Measurements from ENCODE around the gene HNRNPUL2. TPM values are rescaled to one million over a fixed set of nuclear protein-coding genes. Genes with fewer than 3 reads are reported as not detected.
"Not testable (repeated sequence)": the region's sequence is repeated elsewhere in the genome, so short reads cannot be mapped to it uniquely, and the experiment has no call there.

The HNRNPUL2 gene
- total RNA-seq, 4 donors from 2014 or later = 24.2 to 43.7 (median 31.0) TPM

DNA sequence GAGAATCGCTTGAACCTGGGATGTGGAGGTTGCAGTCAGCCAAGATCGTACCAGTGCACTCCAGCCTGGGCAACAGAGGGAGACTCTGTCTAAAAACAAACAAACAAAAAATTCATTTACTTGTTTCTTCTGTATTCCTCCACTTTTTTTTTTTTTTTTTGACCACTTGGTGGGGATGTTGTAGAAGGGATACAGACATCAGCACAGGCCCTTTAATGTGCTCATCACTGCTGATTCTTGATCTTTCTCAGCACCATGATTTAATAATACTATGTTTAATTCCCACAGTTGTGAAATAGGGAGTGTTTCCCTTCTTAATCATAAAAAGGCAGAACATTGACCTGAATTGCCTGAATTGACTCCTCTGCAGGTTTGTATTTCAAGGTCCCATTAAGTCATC lies 5.6 kb upstream of the HNRNPUL2 start:
- TF ChIP-seq POLR2A (IDR thresholded peaks at IDR 0.05) = no peak
- TF ChIP-seq, protein P1, sequence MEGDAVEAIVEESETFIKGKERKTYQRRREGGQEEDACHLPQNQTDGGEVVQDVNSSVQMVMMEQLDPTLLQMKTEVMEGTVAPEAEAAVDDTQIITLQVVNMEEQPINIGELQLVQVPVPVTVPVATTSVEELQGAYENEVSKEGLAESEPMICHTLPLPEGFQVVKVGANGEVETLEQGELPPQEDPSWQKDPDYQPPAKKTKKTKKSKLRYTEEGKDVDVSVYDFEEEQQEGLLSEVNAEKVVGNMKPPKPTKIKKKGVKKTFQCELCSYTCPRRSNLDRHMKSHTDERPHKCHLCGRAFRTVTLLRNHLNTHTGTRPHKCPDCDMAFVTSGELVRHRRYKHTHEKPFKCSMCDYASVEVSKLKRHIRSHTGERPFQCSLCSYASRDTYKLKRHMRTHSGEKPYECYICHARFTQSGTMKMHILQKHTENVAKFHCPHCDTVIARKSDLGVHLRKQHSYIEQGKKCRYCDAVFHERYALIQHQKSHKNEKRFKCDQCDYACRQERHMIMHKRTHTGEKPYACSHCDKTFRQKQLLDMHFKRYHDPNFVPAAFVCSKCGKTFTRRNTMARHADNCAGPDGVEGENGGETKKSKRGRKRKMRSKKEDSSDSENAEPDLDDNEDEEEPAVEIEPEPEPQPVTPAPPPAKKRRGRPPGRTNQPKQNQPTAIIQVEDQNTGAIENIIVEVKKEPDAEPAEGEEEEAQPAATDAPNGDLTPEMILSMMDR (IDR thresholded peaks at IDR 0.05) = no peak
- no peak for TF ChIP-seq POLR2AphosphoS5 (IDR thresholded peaks at IDR 0.05)
- no peak for TF ChIP-seq EP300 (IDR thresholded peaks at IDR 0.05)
- Histone ChIP-seq H3K9me3 (no peaks in the 10 kb centered on the region), H3K27me3 (no peaks in the 10 kb centered on the region), H3K4me3 (no peak overlapping the region), H3K36me3 (peaks cover 0 to 68% of the 10 kb centered on the region in 2 donors), H3K27ac (no peak overlapping the region), H3K4me1 (peaks cover 0 to 43% (median 7%) of the 10 kb centered on the region in 3 donors)
- ATAC-seq = no peak
- WGBS, 2 donors (ENCODE audit: low coverage in 1 of 2) = 76% methylated on average over 2 of the region's 2 CpGs; no CpG with 5 or more reads in 1 of the 2 donors

DNA sequence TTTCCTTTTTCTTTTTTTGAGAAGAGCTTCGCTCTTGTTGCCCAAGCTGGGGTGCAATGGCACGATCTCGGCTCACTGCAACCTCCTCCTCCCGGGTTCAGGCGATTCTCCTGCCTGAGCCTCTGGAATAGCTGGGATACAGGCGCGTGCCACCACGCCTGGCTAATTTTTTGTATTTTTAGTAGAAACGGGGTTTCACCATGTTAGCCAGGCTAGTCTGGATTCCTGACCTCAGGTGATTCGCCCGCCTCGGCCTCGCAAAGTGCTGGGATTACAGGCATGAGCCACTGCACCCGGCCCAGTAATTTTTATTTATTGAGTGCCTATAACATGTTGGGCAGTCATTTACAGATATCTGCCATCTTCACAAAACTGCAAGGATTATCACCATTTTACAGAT lies 2.8 kb upstream of the HNRNPUL2 start:
- H3K27me3 ChIP-seq, ATAC-seq, H3K9me3 ChIP-seq: not testable (repeated sequence)
- H3K36me3 ChIP-seq = peaks cover 0 to 41% of the 10 kb centered on the region in 2 donors
- H3K27ac ChIP-seq = peak overlapping the region in 2 of 4 donors; percentile 96
- 74 to 77% methylated on average over 3 to 11 of the region's 14 CpGs for WGBS, 2 donors (ENCODE audit: low coverage in 1 of 2)
- H3K4me3 ChIP-seq = peak overlapping the region in 1 of 2 donors; percentile 98
- H3K4me1 ChIP-seq = peaks cover 0 to 55% (median 7%) of the 10 kb centered on the region in 3 donors

DNA sequence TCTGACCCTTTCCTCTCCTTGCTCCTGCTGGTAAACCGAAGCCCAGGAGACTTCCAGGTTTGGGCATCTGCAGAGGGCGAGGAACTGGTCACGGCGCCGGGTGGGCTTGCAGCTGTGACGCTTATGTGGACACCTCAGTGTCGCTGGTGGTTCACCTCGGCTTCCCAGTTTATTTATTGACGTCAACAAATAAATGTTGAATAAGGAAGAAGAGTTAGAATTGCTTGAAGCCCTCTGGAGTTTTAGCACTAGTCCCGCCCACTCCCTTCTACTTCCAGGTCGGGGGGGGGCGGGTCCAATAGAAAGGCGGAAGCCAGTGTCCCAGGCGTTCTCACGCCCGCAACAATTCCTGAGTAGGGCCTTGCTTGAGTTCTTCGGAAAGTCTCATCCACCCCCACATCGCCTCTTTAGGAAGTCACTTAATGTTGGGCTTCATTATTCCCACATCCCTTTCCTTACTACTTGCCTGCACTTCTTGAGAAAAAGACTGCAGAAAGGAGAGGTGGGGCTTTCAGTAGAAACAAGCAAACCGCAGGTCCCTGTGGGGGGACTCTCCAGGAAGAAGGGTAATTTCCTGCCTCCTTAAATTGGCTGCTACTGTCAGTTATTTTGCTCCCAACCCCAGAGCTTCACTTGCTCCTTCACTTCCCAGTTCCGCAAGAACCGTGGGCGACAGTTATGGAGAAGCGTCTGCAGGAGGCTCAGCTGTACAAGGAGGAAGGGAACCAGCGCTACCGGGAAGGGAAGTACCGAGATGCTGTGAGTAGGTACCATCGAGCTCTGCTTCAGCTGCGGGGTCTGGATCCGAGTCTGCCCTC lies 1.1 kb upstream of the HNRNPUL2 start, which contains the start of gene TTC9C:
TSS of gene TTC9C (plus strand) at position 316 of the 818 bp plus-strand sequence. CDS start at position 679, 363 bp downstream.
- no peaks in the 10 kb centered on the region for H3K9me3 ChIP-seq

DNA sequence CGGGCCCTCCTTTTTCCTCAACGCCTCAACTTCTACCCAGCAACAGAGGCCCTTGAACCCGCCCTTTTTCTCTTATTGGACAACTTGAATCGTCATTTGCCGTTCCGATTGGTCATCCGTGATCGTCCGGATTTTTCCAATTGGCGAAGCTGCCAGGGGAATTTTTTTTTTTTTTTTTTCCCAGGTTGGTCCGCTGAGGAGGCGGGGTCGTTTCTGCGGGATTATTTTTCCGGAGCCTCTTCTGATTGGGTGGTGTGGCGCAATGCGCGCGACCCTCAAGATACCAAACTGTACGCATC lies 564 bp upstream of the HNRNPUL2 start:
- WGBS, 2 donors (ENCODE audit: low coverage in 1 of 2) = 0 to 1% methylated on average over 19 to 20 of the region's 20 CpGs
- Histone ChIP-seq H3K36me3 (peaks cover 4 to 32% of the 10 kb centered on the region in 2 donors), H3K9me3 (no peaks in the 10 kb centered on the region), H3K4me3 (peak overlapping the region; percentile 77 to 98), H3K4me1 (peaks cover 0 to 74% (median 19%) of the 10 kb centered on the region in 3 donors), H3K27me3 (no peaks in the 10 kb centered on the region), H3K27ac (peak overlapping the region; percentile 64 to 98 (median 96))
- peak; percentile 84 for ATAC-seq
- no peak for TF ChIP-seq POLR2A (IDR thresholded peaks at IDR 0.05)
- no peak for TF ChIP-seq EP300 (IDR thresholded peaks at IDR 0.05)
- TF ChIP-seq, protein P1 (IDR thresholded peaks at IDR 0.05) = no peak
- TF ChIP-seq POLR2AphosphoS5 (IDR thresholded peaks at IDR 0.05) = no peak

More for the DNA sequence above, 1.1 kb upstream of the HNRNPUL2 start, which contains the start of gene TTC9C:
- ATAC-seq = peak; percentile 59
- 0% methylated on average over 7 to 19 of the region's 29 CpGs for WGBS, 2 donors (ENCODE audit: low coverage in 1 of 2)
- peak; percentile 76 for TF ChIP-seq POLR2AphosphoS5 (IDR thresholded peaks at IDR 0.05)
- TF ChIP-seq POLR2A (IDR thresholded peaks at IDR 0.05) = peak; percentile 54 to 67
- no peak for TF ChIP-seq EP300 (IDR thresholded peaks at IDR 0.05)
- H3K4me1 ChIP-seq = peaks cover 0 to 72% (median 19%) of the 10 kb centered on the region in 3 donors
- H3K36me3 ChIP-seq = peaks cover 0 to 32% of the 10 kb centered on the region in 2 donors
- H3K27ac ChIP-seq = peak within 1 kb of the TSS; percentile 64 to 98 (median 96)
- no peaks in the 10 kb centered on the region for H3K27me3 ChIP-seq
- peak within 1 kb of the TSS; percentile 77 to 98 for H3K4me3 ChIP-seq

DNA sequence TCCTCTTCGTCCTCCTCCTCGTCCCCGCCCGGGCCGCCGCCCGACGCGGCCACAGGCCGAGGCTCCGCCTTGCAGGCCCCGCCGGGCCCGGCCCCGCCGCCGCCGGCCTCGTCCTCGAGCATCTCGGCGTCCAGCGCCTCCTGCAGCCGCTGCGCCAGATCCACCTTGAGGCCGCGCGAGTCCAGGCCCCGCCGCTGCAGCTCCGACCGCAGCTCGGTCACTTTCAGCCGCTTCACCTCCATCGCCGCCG lies 417 bp downstream of the HNRNPUL2 start:
- peaks cover 0 to 73% (median 19%) of the 10 kb centered on the region in 3 donors for H3K4me1 ChIP-seq

More for the DNA sequence above, 417 bp downstream of the HNRNPUL2 start:
- ATAC-seq = peak; percentile 2
- Histone ChIP-seq H3K27ac (peak overlapping the region; percentile 64 to 98 (median 96)), H3K9me3 (no peaks in the 10 kb centered on the region), H3K36me3 (peaks cover 5 to 34% of the 10 kb centered on the region in 2 donors), H3K27me3 (no peaks in the 10 kb centered on the region), H3K4me3 (peak overlapping the region; percentile 77 to 98)
- WGBS, 2 donors (ENCODE audit: low coverage in 1 of 2) = 0% methylated on average over 9 of the region's 37 CpGs; no CpG with 5 or more reads in 1 of the 2 donors
- TF ChIP-seq, protein P1 (IDR thresholded peaks at IDR 0.05) = peak in 1 of 4 experiments; percentile 2
- no peak for TF ChIP-seq POLR2A (IDR thresholded peaks at IDR 0.05)

All from gastroesophageal sphincter (tissue), 4 donors.